LNCaP clone FGC (cell line): ENCODE measurements around the gene ADCY6.

Experiments used
- DNase-seq: peaks from one replicate; pipeline ENCODE4 v3.0.0-alpha.2; 2011; ENCODE audit warnings: low read depth
- H3K4me3 ChIP-seq: 2 replicates; pipeline ENCODE4 v1.5.1; 2011; ENCODE audit warnings: mild to moderate bottlenecking, low read depth, low read length, control low read depth
- TF ChIP-seq, protein P1 (sequence below): IDR thresholded peaks from 2 replicates; pipeline ENCODE4 v1.5.1; 2012; ENCODE audit warnings: mild to moderate bottlenecking; ENCODE audit not compliant: control insufficient read depth, insufficient read depth; ENCODE audit errors: extremely low read depth

ADCY6 gene

DNA sequence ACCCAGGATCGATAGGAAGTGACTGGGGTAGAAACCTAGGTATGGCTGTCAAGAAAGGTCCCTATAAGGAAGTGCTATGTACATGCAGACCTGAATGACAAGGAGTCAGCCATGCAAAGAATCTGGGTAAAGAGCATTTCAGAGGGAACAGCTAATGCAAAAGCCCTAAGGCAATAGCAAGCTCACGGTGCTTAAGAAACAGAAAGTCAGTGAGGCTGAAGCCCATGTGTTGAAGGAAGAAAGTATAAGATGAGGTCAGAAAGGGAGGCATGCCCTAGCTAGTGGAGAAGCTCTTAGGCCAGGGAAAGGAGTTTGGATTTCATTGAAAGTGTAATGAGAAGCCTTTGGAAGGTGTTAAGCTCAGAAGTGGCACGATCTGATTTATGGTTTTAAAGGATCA lies 6.0 kb upstream of the ADCY6 start:
- TF ChIP-seq, protein P1, sequence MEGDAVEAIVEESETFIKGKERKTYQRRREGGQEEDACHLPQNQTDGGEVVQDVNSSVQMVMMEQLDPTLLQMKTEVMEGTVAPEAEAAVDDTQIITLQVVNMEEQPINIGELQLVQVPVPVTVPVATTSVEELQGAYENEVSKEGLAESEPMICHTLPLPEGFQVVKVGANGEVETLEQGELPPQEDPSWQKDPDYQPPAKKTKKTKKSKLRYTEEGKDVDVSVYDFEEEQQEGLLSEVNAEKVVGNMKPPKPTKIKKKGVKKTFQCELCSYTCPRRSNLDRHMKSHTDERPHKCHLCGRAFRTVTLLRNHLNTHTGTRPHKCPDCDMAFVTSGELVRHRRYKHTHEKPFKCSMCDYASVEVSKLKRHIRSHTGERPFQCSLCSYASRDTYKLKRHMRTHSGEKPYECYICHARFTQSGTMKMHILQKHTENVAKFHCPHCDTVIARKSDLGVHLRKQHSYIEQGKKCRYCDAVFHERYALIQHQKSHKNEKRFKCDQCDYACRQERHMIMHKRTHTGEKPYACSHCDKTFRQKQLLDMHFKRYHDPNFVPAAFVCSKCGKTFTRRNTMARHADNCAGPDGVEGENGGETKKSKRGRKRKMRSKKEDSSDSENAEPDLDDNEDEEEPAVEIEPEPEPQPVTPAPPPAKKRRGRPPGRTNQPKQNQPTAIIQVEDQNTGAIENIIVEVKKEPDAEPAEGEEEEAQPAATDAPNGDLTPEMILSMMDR: no peak
- H3K4me3 ChIP-seq: no peak overlapping the region
- DNase-seq: no peak

DNA sequence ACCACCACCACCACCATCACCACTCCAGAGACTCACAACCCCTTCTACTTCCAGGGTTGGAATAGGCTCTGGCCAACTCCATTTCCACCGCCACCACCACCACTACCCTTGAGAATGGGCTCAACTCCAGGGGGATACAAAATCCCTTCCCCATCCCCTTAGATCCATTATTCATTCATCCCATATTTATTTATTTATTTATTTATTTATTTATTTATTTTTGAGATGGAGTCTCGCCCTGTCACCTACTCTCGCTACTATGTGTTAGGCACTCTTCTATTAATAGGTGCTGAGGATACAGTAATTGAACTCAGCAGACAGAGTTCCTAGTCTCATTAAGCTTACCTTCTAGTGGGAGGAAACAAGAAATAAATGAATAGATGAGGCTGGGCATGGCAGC lies 4.8 kb upstream of the ADCY6 start:
- TF ChIP-seq, protein P1: no peak
- DNase-seq: no peak

DNA sequence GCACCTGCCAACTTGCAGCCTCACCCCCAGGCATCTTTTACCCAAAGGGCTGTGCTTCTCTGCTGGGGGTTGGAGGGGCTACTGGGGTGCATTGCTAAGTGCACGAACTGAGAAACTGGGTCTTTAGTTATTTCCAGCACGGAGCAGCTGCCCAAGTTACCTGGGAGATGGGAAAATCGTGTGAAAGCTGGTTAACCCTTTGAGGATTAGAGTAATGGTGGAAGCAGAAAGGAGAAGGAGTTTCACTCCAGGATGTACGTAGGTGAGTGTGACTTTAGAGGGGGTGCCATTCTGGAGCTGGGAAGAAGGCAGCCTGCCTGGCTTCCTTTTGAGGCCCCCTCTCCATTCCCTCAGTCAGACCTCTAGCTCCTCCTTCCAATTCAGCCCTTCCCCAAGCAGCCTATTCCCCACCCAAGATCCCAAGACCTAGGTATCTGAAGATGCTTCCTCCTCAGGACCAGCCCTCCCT lies 1.0 kb upstream of the ADCY6 start:
- H3K4me3 ChIP-seq: peak overlapping the region; percentile 87
- TF ChIP-seq, protein P1: no peak
- no peak for DNase-seq

More for the DNA sequence above, 4.8 kb upstream of the ADCY6 start:
- no peak overlapping the region for H3K4me3 ChIP-seq

DNA sequence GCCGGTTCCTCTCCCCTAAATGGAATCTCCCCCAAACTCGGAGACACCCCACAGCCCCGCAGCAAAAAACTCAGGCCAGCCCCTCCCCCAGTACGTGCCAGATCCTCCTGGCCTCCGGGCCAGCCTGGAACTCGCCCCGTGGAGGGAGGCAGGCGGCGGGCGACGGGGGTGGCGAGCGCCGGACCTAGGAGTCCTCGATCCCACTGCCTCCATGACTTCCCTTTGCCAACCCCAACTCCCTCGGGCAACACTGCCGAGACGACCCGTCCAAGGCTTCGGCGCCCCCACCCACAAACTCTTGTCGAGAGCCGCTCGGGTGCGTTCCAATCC lies 400 bp downstream of the ADCY6 start:
- DNase-seq: no peak
- TF ChIP-seq, protein P1: no peak
- H3K4me3 ChIP-seq: peak overlapping the region; percentile 87

DNA sequence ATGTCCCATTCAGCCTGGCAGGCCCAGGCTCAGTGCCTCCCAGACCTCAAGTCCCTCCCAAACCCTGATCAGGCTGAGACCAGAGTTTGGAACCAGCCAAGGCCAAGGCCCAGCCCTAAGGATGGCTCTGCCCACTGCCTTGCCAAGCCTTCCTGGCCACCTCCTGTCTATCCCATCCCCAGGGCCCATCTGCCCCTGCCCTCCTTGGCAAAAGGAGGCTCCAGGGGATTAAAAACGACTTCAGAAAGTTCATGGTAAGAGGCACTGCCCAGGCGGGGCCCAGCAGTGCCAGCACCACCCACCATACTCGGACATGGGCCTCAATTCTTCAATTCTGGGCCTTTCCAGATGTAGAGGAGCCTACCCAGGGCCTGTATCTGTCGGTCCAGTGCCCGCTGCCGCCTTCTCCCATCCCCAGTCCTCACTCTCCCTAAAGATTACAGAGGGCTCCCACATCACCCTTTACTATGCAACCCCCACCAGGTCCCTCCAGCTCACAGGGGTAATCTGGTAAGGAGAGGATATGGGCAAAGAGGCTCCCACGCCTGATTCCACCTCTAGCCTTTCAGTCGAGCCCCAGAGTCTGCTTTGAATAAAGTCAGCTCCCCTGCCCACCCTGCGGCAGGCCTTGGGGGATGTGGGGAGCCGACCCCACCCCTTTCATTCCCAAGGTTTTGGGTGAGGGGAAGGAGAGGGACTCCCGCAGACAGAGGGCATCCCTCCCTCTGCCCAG lies 932 bp downstream of the ADCY6 start:
- H3K4me3 ChIP-seq: peak overlapping the region; percentile 87
- TF ChIP-seq, protein P1: no peak
- DNase-seq: no peak

DNA sequence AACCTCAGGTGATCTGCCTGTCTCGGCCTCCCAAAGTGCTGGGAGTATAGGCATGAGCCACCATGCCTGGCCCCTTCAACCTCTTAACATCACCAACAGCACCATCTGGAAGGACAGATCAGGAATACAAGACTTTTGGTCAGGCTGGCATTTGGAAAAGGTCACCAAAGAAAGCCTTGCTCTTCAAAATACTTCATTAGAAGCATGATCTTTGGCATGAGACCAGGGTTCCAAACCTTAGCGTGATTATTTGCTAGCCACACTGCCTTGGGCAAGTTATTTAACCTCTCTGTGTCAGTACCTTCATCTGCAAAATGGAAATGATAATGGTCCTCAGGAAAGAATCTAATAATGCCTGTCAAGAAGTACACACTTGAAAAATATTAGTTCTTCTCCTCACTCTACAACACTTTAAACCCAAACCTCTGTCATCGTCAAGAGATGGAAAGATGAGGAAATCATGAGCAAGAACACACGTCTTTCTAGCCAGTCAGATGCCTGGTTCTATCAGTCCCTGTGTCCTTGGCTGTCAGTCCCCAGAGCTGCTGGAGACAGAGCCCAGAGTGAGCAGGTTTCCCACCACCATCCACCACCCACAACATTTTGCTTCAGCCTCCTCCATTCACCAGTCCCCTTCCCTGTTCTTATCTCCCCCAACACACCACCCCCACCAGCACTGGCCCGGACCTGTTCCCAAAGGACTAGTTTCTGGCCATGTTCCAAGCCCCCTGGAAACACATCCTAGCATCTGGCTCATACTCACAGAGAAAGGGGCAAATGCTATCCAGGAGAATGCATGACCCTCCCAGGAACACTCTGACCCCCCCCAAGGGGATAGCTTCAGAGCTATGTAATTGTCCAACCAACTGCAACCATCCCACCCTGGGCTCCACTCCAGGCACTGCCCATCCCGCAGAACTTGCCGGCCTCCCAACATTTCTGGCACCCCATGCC lies 2.0 kb downstream of the ADCY6 start:
- TF ChIP-seq, protein P1: no peak
- peak overlapping the region; percentile 87 for H3K4me3 ChIP-seq
- no peak for DNase-seq
